Measurements from ENCODE around the gene WARS2.

Gene WARS2

GRCh38 chr1:118992868-118993699 lies 147.4 kb downstream of the WARS2 start:
- no peak for DNase-seq

DNA sequence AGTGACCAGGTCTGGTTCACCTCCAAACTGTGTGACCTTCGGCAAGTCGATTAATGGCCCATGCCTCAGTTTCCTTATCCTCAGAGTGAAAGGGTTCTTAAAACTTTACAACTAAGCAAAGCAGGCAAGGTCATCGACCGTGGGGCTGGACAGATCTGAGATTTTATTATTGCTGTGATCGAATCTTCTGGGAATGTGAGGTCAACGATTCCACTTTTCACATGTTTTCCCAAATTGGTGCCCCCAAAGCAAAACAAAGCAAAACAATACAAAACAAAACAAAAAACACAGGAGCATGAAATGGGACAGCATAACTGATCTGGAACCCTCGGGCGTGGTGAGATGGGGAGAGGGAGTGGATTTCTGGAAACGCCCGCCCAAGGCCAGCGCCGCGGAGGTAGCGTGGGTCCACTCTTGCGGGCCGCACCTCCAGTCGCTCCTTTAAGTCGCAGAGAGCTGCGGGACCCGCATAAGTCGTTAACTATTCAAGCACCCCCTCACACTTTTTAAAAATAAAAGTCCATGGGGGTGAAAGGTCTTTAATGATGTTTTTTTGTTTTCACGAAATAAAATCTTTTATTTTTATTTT lies 148.1 kb downstream of the WARS2 start:
- no peak for DNase-seq

DNA sequence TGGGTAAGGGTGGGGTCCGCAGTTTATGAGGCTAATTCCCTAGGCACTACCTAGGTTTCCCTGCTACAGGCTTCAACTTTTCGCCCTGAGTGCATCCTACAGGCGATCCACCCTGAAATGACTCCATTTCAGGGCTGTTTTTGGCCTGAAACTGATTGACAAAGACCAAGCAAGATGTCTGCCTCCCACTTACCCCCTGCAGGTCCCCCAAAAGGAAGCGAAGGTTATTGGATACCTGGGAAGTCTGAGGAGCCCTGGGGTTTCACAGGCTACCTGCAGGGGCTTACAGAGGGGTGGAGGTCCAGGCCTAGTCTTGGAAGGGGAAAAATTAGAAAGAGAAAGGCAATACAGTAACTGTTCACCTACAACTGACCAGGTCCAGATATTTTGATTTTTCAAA lies 149.0 kb downstream of the WARS2 start:
- no peak for DNase-seq

DNA sequence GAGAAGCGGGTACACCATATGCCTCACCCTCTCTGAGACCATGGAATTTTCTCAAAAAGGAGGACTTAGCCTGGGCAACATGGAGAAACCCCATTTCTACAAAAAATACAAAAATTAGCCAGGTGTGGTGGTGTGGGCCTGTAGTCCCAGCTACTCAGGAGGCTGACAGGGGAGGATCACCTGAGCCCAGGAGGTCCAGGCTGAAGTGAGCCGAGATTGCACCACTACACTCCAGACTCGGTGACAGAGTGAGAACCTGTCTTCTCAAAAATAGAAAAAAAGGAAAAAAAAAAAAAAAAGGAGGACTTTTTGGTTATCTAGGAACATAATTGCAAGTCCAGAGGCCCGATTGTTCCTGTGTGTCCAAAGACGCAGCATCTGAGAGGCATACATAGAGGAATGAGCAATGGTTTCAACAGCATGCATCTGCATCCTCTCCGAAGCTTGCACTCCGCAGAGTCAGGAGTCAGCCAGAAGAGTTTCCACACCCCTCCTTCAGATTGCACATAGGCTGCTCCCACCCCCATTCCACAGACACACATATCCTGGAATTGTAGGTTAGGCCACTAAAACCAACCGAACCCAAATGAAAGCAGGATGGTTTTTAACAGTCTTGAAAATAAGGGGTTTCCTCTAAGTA lies 149.8 kb downstream of the WARS2 start:
- no peak for DNase-seq

- no peak for DNase-seq
These were observed 150.5 kb downstream of the WARS2 start for GRCh38 chr1:118989878-118990378.

DNA sequence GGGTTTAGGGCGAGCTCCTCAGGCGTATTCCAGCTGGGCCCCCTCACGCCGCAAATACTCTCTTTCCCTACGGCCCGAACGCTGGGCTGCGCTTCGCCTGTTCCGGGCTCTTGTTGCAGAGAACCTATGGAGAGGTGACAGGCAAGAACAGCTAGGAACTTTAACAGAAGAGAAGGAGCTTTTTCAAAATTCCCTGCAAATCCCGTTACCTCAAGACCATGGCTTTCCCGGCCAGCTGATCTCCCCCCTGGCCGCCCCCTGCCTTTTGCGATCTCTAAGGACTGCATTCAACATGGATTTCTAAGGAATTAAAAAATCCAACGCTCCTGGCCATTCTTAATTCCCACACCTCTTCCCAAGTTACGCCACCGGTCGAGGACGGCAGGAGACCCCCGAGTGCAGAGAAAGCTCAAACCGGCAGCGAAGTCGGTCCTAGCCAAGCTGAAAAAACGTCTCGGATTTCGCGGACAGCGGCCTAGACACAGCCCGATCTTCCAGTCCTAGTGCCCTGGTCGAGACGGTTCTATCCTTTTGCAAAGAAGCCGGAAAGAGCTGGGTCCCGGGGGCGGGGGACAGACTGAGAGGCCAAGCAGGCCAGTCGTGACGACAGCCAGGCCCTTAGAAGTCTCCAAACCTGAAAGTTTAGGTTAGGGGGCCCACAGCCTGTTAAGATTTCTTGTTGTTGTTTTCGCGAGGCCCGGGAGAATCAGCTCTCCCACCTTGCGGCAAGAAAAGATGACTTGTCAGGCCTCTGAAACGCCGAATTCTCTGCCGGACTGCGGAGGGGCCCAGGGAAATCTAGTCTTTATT lies 151.2 kb downstream of the WARS2 start:
- no peak for DNase-seq

DNA sequence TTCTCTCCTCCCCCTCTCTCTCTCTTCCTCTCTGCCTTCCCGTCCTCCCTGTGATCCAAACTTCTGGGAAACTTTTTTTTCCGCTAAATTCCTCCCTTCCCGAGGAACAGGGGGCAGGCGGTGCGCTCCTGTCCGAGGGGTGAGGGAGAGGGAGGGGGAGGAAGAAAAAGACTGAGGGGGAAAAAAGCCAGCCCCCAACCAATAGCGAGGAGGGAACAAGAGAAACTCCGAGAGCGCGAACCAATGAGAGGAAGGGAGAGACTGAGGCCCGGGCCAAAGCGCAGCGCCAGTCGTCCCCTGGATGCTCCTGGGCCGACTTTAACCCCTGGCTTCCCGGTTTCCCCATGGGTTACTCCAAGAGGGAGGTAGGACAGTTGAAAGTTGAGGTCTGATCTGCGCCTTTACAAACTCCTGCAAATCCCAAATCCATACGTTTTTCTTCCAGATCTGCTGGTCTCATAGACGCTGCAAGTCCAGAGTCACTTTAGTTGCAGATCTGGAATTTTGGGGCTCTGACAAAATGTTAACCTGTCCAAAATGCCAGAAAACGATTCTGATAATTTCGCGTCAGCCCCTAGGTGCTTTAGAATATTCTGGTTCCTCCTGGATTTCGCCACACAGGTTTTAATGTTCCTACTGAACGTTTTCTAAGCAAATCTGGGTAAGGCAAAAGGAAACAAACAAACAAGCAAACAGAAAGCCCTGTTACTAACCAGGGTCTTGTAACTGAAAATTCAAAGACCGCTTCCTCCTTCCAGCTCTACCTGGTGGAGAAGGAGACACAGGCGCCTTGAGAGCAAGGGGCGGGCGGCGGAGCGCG lies 152.1 kb downstream of the WARS2 start, which contains the start of gene TBX15:
Gene TBX15 (minus strand): TSS at position 158 of the 820 bp plus-strand sequence. CDS start 548 bp downstream, outside the sequence.
- no peak for DNase-seq

- no peak for DNase-seq
These were observed 152.8 kb downstream of the WARS2 start for GRCh38 chr1:118987468-118988185.

GRCh38 chr1:118986555-118987467 lies 153.6 kb downstream of the WARS2 start:
- DNase-seq: no peak

GRCh38 chr1:118985640-118986554 lies 154.6 kb downstream of the WARS2 start:
- DNase-seq: no peak

GRCh38 chr1:118984722-118985639 lies 155.5 kb downstream of the WARS2 start:
- no peak for DNase-seq

DNA sequence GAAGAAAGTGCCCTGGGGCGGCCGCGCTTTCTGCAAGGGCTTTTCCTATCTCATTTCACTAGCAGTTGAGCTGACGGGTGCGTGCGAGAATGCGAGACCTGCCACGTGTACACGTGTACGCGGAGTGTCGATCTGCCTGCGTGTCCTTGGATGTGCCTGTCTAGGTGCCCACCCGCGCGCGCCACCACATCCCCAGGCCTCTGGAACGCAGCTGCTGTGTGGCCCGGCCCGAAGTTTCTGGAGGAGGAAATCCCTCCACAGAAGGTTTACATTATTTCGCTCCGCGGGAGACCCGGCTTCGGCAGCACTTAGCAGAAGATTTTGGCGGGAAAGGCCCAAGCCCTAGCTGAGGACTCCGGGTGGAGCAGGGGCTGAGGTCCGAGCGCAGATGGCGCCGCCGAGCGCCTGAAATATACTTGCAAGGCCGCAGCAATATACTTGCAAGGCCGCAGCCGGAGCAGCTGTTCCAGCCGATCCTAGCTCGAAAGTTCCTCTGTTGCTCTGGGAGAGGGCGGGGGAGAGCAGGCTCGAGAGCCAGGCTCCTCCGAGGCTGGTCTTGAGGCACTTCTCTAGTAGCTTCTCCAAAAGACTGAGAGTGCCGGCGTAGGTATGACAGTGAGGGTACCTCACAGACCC lies 156.2 kb downstream of the WARS2 start:
- DNase-seq: no peak

DNA sequence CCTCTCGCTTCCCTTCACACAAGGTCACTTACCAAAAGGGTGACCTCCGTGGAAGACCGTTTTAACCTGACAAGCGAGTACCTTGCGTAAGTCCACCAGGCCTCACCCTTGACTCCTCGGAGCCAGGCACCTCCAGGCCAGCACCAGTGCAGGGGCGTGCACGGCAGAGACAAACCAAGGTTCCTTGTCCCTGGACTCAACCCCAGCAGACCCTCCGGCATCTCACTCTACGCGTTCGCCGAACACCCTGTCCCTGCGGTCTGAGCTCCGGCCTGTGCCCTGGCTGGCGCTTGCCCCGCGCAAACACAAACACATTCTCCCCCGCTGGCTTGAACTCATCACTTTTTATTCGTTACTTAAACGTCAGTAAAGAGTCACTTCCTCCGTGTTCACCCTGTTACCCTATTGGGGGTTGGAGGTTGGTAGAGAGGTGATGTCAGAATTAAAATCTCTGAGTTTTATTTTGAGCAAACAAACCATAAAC lies 156.9 kb downstream of the WARS2 start:
- DNase-seq: no peak

GRCh38 chr1:118982821-118983557 lies 157.5 kb downstream of the WARS2 start:
- DNase-seq: no peak

GRCh38 chr1:118982266-118982665 lies 158.2 kb downstream of the WARS2 start:
- DNase-seq: no peak

GRCh38 chr1:118981436-118981835 lies 159.0 kb downstream of the WARS2 start:
- DNase-seq: no peak
